GM12878 (cell line): ENCODE measurements around the gene BHLHE41. TPM values are rescaled to one million over a fixed set of nuclear protein-coding genes. Genes with fewer than 3 reads are reported as not detected.

Experiments used
- ATAC-seq: fragments of 200-7000 bp; cut with Tn5 transposase; 3 replicates; pipeline ENCODE4 v1.9.1; 2020; ENCODE audit warnings: mild to moderate bottlenecking, moderate library complexity
- BruUV-seq: library from RNA; stranded (reverse); fragments of 400-500 nt; replicated peaks from 2 replicates; lab custom pipeline; 2021; lab: Mats Ljungman, UMichigan
- CTCF ChIA-PET: fragments of 300-600 bp; sonication (Branson Sonifier 250); formaldehyde crosslinking; extraction: SDS; loops from one replicate; lab custom pipeline; 2021; ENCODE audit warnings: inconsistent platforms; lab: Yijun Ruan, JAX
- POLR2A ChIA-PET: fragments of 350-600 bp; formaldehyde crosslinking; extraction: SDS; loops from one replicate; lab custom pipeline; 2021; ENCODE audit warnings: inconsistent platforms; lab: Charles Lee
- RAD21 ChIA-PET: fragments of 300-600 bp; sonication (Branson Sonifier 250); formaldehyde crosslinking; loops from one replicate; lab custom pipeline; 2023; ENCODE audit warnings: antibody characterized with exemption; ENCODE audit not compliant: unreplicated experiment; lab: Charles Lee
- SMC1A ChIA-PET: fragments of 300-600 bp; sonication (Branson Sonifier 250); formaldehyde crosslinking; loops from one replicate; lab custom pipeline; 2023; ENCODE audit not compliant: unreplicated experiment, uncharacterized antibody; lab: Charles Lee
- DNase-seq: peaks from one replicate; pipeline ENCODE4 v3.0.0-alpha.2; 2011; ENCODE audit warnings: low read depth, low spot score
- FAIRE-seq: peaks from 3 replicates; lab custom pipeline; 2011; peaks lifted over from hg19 to GRCh38; lab: Jason Lieb, UNC
- H2AFZ ChIP-seq: 2 replicates; pipeline ENCODE4 v1.6.0; 2011; ENCODE audit warnings: low read depth, low read length, control low read depth; ENCODE audit not compliant: control insufficient read depth
- H3K27ac ChIP-seq: 2 replicates; pipeline ENCODE4 v1.5.1; 2011; ENCODE audit warnings: control low read depth; ENCODE audit not compliant: control insufficient read depth, insufficient read depth
- H3K27me3 ChIP-seq, 2 experiments: replicated peaks in 1 of 2; 2 replicates each; pipeline versions ENCODE4 v1.6.0 to v1.6.1; 2011; ENCODE audit warnings: low read length in 1 of 2; ENCODE audit not compliant: control insufficient read depth in 2 of 2, insufficient read depth in 2 of 2
- H3K36me3 ChIP-seq, 2 experiments: 2 replicates each; pipeline ENCODE4 v1.5.1; 2011; ENCODE audit warnings: low read length in 1 of 2; ENCODE audit not compliant: control insufficient read depth in 2 of 2, insufficient read depth in 2 of 2
- H3K4me1 ChIP-seq: 2 replicates; pipeline ENCODE4 v1.6.1; 2011; ENCODE audit warnings: mild to moderate bottlenecking, low read length, moderate library complexity, mixed read lengths; ENCODE audit not compliant: control insufficient read depth, insufficient read depth
- H3K4me2 ChIP-seq: 2 replicates; pipeline ENCODE4 v1.6.0; 2011; ENCODE audit warnings: control low read depth; ENCODE audit not compliant: control insufficient read depth, insufficient read depth
- H3K4me3 ChIP-seq: fragments of 200-600 bp; sonication (generic); 2 replicates; pipeline ENCODE4 v1.5.1; 2016
- H3K79me2 ChIP-seq: 2 replicates; pipeline ENCODE4 v1.6.0; 2011; ENCODE audit warnings: low read length; ENCODE audit not compliant: control insufficient read depth, insufficient read depth
- H3K9ac ChIP-seq: 2 replicates; pipeline ENCODE4 v1.8.0; 2011; ENCODE audit warnings: low read length, control low read depth, mixed read lengths; ENCODE audit not compliant: control insufficient read depth, insufficient read depth
- H3K9me3 ChIP-seq: replicated peaks from 3 replicates; pipeline ENCODE4 v1.5.1; 2011; ENCODE audit warnings: mild to moderate bottlenecking, low read length; ENCODE audit not compliant: control insufficient read depth, insufficient read depth
- H4K20me1 ChIP-seq: 2 replicates; pipeline ENCODE4 v1.6.0; 2011; ENCODE audit not compliant: control insufficient read depth, insufficient read depth
- CBX3 ChIP-seq: fragments of 200-600 bp; sonication (generic); IDR thresholded peaks from 2 replicates; pipeline ENCODE4 v1.6.1; 2016; ENCODE audit warnings: low read depth, borderline replicate concordance
- ETV6 ChIP-seq, 2 experiments: fragments of 450-650 bp in 1 of 2; IDR thresholded peaks in 1 of 2; conservative IDR thresholded peaks in 1 of 2; 2 replicates each; pipeline ENCODE4 v1.6.1; 2014; ENCODE audit warnings: antibody characterized with exemption in 1 of 2, borderline replicate concordance in 1 of 2, low read depth in 1 of 2, mild to moderate bottlenecking in 1 of 2, moderate library complexity in 1 of 2
- JUNB ChIP-seq: IDR thresholded peaks from 2 replicates; pipeline ENCODE4 v1.6.1; 2016; ENCODE audit warnings: antibody characterized with exemption, mild to moderate bottlenecking
- MYC ChIP-seq: IDR thresholded peaks from 2 replicates; pipeline ENCODE4 v1.6.1; 2011; ENCODE audit warnings: mild to moderate bottlenecking, low read length, moderate library complexity, inconsistent platforms; ENCODE audit not compliant: insufficient read depth, insufficient replicate concordance, insufficient read length, severe bottlenecking
- SREBF1 ChIP-seq: IDR thresholded peaks from 2 replicates; pipeline ENCODE4 v1.6.1; 2012; ENCODE audit warnings: mild to moderate bottlenecking, low read length
- ZNF384 ChIP-seq: IDR thresholded peaks from 2 replicates; pipeline ENCODE4 v1.6.1; 2012; ENCODE audit warnings: low read depth, mild to moderate bottlenecking, low read length, improper control_type of control experiment, borderline replicate concordance
- WGBS: methylation state at CpG from one replicate; pipeline ENCODE4 v1.1.6; 2016; ENCODE audit warnings: low lambda C conversion rate; ENCODE audit not compliant: insufficient replicate concordance, insufficient coverage; ENCODE audit errors: missing lambda C conversion rate; 5-methylcytosine and 5-hydroxymethylcytosine counted together
- in situ Hi-C: fragments of 300-500 bp; cut with MboI; formaldehyde crosslinking; loops from 9 replicates; pipeline ENCODE4 v1.14.3; 2018; ENCODE audit warnings: mixed read lengths
- intact Hi-C: fragments of 100-400 bp; cut with micrococcal nuclease; formaldehyde crosslinking; loops from one replicate; pipeline ENCODE4 v1.14.2; 2022; ENCODE audit not compliant: unreplicated experiment
- polyA plus RNA-seq, 11 experiments: library from polyadenylated mRNA; depleted of rRNA in 4 of 11; unstranded in 6 of 11; stranded (reverse) in 5 of 11; fragments of >200 nt; fragmentation: Nextera tagmentation in 4 of 11; fragmentation: Illumina TruSeq in 1 of 11; extraction: Ambion mirVana in 4 of 11; extraction: Trizol in 1 of 11; gene quantifications; 1 replicate in 1 of 11; 2 replicates in 10 of 11; pipeline versions ENCODE4 v1.2.1 to v1.2.3, GENCODE V29; 2011 to 2016; ENCODE audit warnings: inconsistent platforms in 2 of 11, missing spikeins in 2 of 11, low read depth in 1 of 11
- total RNA-seq, 4 experiments: library from RNA; depleted of rRNA in 3 of 4; stranded (reverse); fragments of >200 nt in 3 of 4; fragmentation: Illumina TruSeq in 1 of 4; extraction: Trizol in 1 of 4; gene quantifications; 2 replicates each; pipeline versions ENCODE4 v1.2.1 to v1.2.3, GENCODE V29; 2013 to 2021

The BHLHE41 gene
- total and polyA plus RNA-seq, 10 of the 15 experiments (the other 5 are each of a cell fraction or from before 2014, with no cell fraction given): 0.02 to 1.5 (median 0.07) TPM; not detected in 3

GRCh38 chr12:26150736-26151450 lies 26.1 kb upstream of the BHLHE41 start:
- Histone ChIP-seq H2AFZ (no peak overlapping the region), H3K4me3 (no peak overlapping the region), H3K79me2 (no peaks in the 10 kb centered on the region), H3K9ac (no peak overlapping the region), H3K9me3 (no peaks in the 10 kb centered on the region), H3K4me2 (no peak overlapping the region), H3K27me3 (peaks cover 0 to 4% of the 10 kb centered on the region in 2 experiments; a peak in 1 of 4 replicates), H4K20me1 (no peaks in the 10 kb centered on the region), H3K36me3 (no peaks in the 10 kb centered on the region), H3K27ac (no peak overlapping the region), H3K4me1 (peaks cover 14% of the 10 kb centered on the region)
- ChIA-PET POLR2A (interaction anchor here (0.6 kb wide), 1 partner anchor 295 kb away, joined by 4 read pairs; no protein-coding TSS in a partner anchor), CTCF (interaction anchor here (0.6 to 2.8 kb wide), 8 partner anchors 11 to 190 kb away, joined by 3 to 10 read pairs (median 4); no protein-coding TSS in a partner anchor), RAD21 (interaction anchor here (1.4 kb wide), 1 partner anchor 27 kb away, joined by 3 read pairs; no protein-coding TSS in a partner anchor), SMC1A (interaction anchor here (0.6 to 8.1 kb wide), 11 partner anchors 17 to 659 kb away, joined by 3 to 91 read pairs (median 4); partner anchors contain the start of gene BHLHE41)
- DNase-seq: no peak
- in situ Hi-C loops (no loop called here), intact Hi-C loops (no loop called here)
- no TSS peak for BruUV-seq
- no peak for FAIRE-seq
- 63% methylated on average over 2 of the region's 2 CpGs for WGBS
- no peak for ATAC-seq
- TF ChIP-seq ETV6 (conservative IDR thresholded peaks at IDR 0.05 in 1 of 2, IDR thresholded peaks at IDR 0.05 in 1 of 2; ENCODE audit: borderline replicate concordance in 1 of 2, low read depth in 1 of 2) (no peak), ZNF384 (no peak), MYC (no peak), CBX3 (no peak), SREBF1 (no peak), JUNB (no peak)
